ENCODE data around the gene PBX4. TPM values are rescaled to one million over a fixed set of nuclear protein-coding genes. Genes with fewer than 3 reads are reported as not detected.

The PBX4 gene
- total and polyA plus RNA-seq, 2 of the 8 experiments (the other 6 are each of a cell fraction or from before 2014, with no cell fraction given) = 3.4 to 3.8 TPM

DNA sequence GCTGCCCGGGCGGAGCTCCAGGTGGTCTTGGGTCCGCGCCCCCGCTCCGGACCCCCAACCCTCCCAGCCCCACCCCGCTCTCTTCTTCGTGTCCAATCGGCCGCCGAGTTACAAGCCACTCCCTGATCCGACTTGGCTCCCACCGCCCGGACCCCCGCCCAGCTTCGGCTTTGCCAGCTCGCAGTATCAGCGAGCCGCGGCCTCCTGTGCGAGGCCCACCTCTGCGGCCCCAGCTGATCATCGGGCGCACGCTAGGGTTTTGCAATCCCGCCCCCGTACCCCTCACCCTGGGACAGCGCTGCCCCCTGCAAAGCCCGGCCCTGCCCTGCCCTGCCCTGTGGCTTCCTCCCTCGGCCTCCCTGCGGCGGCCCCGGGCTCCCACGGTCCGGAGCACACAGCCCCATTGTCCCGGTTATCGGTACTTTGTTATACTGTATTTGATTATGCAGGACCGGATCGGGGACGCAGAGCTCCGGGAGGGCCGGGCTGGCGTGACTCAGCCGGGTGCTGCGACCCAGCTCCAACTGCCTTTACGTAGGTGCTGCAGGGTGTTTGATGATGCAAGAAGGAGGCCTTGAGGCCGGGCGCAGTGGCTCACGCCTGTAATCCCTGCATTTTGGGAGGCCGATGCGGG lies 10.1 kb upstream of the PBX4 start (continued):
- TF ChIP-seq, protein P1, sequence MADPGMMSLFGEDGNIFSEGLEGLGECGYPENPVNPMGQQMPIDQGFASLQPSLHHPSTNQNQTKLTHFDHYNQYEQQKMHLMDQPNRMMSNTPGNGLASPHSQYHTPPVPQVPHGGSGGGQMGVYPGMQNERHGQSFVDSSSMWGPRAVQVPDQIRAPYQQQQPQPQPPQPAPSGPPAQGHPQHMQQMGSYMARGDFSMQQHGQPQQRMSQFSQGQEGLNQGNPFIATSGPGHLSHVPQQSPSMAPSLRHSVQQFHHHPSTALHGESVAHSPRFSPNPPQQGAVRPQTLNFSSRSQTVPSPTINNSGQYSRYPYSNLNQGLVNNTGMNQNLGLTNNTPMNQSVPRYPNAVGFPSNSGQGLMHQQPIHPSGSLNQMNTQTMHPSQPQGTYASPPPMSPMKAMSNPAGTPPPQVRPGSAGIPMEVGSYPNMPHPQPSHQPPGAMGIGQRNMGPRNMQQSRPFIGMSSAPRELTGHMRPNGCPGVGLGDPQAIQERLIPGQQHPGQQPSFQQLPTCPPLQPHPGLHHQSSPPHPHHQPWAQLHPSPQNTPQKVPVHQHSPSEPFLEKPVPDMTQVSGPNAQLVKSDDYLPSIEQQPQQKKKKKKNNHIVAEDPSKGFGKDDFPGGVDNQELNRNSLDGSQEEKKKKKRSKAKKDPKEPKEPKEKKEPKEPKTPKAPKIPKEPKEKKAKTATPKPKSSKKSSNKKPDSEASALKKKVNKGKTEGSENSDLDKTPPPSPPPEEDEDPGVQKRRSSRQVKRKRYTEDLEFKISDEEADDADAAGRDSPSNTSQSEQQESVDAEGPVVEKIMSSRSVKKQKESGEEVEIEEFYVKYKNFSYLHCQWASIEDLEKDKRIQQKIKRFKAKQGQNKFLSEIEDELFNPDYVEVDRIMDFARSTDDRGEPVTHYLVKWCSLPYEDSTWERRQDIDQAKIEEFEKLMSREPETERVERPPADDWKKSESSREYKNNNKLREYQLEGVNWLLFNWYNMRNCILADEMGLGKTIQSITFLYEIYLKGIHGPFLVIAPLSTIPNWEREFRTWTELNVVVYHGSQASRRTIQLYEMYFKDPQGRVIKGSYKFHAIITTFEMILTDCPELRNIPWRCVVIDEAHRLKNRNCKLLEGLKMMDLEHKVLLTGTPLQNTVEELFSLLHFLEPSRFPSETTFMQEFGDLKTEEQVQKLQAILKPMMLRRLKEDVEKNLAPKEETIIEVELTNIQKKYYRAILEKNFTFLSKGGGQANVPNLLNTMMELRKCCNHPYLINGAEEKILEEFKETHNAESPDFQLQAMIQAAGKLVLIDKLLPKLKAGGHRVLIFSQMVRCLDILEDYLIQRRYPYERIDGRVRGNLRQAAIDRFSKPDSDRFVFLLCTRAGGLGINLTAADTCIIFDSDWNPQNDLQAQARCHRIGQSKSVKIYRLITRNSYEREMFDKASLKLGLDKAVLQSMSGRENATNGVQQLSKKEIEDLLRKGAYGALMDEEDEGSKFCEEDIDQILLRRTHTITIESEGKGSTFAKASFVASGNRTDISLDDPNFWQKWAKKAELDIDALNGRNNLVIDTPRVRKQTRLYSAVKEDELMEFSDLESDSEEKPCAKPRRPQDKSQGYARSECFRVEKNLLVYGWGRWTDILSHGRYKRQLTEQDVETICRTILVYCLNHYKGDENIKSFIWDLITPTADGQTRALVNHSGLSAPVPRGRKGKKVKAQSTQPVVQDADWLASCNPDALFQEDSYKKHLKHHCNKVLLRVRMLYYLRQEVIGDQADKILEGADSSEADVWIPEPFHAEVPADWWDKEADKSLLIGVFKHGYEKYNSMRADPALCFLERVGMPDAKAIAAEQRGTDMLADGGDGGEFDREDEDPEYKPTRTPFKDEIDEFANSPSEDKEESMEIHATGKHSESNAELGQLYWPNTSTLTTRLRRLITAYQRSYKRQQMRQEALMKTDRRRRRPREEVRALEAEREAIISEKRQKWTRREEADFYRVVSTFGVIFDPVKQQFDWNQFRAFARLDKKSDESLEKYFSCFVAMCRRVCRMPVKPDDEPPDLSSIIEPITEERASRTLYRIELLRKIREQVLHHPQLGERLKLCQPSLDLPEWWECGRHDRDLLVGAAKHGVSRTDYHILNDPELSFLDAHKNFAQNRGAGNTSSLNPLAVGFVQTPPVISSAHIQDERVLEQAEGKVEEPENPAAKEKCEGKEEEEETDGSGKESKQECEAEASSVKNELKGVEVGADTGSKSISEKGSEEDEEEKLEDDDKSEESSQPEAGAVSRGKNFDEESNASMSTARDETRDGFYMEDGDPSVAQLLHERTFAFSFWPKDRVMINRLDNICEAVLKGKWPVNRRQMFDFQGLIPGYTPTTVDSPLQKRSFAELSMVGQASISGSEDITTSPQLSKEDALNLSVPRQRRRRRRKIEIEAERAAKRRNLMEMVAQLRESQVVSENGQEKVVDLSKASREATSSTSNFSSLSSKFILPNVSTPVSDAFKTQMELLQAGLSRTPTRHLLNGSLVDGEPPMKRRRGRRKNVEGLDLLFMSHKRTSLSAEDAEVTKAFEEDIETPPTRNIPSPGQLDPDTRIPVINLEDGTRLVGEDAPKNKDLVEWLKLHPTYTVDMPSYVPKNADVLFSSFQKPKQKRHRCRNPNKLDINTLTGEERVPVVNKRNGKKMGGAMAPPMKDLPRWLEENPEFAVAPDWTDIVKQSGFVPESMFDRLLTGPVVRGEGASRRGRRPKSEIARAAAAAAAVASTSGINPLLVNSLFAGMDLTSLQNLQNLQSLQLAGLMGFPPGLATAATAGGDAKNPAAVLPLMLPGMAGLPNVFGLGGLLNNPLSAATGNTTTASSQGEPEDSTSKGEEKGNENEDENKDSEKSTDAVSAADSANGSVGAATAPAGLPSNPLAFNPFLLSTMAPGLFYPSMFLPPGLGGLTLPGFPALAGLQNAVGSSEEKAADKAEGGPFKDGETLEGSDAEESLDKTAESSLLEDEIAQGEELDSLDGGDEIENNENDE (IDR thresholded peaks at IDR 0.05; ENCODE audit: insufficient replicate concordance, low read length) = no peak
- TF ChIP-seq, protein P2, sequence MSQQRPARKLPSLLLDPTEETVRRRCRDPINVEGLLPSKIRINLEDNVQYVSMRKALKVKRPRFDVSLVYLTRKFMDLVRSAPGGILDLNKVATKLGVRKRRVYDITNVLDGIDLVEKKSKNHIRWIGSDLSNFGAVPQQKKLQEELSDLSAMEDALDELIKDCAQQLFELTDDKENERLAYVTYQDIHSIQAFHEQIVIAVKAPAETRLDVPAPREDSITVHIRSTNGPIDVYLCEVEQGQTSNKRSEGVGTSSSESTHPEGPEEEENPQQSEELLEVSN (IDR thresholded peaks at IDR 0.05) = no peak
- TF ChIP-seq, protein P3, sequence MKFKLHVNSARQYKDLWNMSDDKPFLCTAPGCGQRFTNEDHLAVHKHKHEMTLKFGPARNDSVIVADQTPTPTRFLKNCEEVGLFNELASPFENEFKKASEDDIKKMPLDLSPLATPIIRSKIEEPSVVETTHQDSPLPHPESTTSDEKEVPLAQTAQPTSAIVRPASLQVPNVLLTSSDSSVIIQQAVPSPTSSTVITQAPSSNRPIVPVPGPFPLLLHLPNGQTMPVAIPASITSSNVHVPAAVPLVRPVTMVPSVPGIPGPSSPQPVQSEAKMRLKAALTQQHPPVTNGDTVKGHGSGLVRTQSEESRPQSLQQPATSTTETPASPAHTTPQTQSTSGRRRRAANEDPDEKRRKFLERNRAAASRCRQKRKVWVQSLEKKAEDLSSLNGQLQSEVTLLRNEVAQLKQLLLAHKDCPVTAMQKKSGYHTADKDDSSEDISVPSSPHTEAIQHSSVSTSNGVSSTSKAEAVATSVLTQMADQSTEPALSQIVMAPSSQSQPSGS (IDR thresholded peaks at IDR 0.05; ENCODE audit: low read length) = no peak
- TF ChIP-seq ZNF274 (IDR thresholded peaks at IDR 0.05; ENCODE audit: borderline replicate concordance, extremely low read depth, low read length) (no peak), SIX5 (IDR thresholded peaks at IDR 0.05; ENCODE audit: low read depth, low read length) (no peak), SIRT6 (IDR thresholded peaks at IDR 0.05; ENCODE audit: low read length) (no peak), NRF1 (IDR thresholded peaks at IDR 0.05; ENCODE audit: low read depth, low read length) (no peak), BACH1 (IDR thresholded peaks at IDR 0.05; ENCODE audit: low read length) (no peak), SP1 (IDR thresholded peaks at IDR 0.05; ENCODE audit: low read depth, low read length) (no peak)
